Ecto neural progenitor cell (in vitro differentiated cells): ENCODE results near the gene MPPED2.

Experiments
- DNase-seq: peaks from one replicate; pipeline ENCODE4 v3.0.0-alpha.2; 2018; ENCODE audit warnings: low spot score

MPPED2 gene, protein sequence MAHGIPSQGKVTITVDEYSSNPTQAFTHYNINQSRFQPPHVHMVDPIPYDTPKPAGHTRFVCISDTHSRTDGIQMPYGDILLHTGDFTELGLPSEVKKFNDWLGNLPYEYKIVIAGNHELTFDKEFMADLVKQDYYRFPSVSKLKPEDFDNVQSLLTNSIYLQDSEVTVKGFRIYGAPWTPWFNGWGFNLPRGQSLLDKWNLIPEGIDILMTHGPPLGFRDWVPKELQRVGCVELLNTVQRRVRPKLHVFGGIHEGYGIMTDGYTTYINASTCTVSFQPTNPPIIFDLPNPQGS

GRCh38 chr11:30586251-30587144 is at the start of gene MPPED2:
TSS of gene MPPED2 (minus strand) at chr11:30586353. CDS start at chr11:30580373, 5,980 bp downstream.
- DNase-seq: peak; percentile 90

- peak; percentile 81 for DNase-seq
Measured at GRCh38 chr11:30635401-30635989, 49.3 kb upstream of the MPPED2 start.

GRCh38 chr11:30631148-30631547 is 45.0 kb upstream of the MPPED2 start:
- no peak for DNase-seq

GRCh38 chr11:30619767-30620166 is 33.6 kb upstream of the MPPED2 start:
- no peak for DNase-seq

DNA sequence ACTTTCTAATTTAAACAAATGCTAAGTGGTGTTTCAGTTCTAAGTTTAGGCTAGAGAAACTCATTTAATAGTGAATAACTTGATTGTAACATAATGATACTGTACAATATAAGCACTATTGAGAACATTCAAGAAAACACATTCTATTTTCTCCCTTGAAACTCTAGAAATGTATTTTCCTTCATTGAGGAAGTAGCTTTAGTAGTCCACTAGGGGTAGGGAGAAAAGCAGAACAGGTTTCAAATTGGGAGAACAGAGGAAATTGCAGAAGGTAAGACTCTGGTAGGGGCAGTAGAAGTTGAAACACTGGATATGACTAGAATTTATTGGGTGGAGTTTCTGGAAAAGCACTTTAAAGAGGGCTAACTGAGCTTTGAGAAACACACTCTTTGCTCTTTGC is 31.6 kb upstream of the MPPED2 start:
- DNase-seq: no peak

- no peak for DNase-seq
Measured at GRCh38 chr11:30610628-30611027, 24.5 kb upstream of the MPPED2 start.

DNA sequence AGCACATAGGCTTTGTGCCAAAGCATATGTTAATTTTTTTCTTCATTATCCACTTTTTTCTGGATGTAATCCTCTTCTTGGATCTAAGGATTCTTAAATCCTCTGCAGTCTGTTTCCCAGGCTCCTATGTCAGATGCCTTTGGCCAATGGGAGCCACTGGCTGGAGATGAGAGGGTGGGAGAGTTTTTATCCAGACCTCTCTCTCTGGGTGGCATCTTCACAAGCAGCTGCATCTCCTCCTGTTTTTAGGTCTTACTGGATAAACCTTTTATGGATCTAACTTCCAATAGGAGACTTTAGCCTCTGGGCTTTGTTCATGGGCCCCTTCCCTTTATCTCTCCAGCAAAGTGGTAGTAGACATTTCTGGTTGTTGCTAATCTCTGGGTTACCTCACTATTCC is 22.4 kb upstream of the MPPED2 start:
- peak; percentile 47 for DNase-seq

- DNase-seq: no peak
Measured at GRCh38 chr11:30605036-30605605, 19.0 kb upstream of the MPPED2 start.

DNA sequence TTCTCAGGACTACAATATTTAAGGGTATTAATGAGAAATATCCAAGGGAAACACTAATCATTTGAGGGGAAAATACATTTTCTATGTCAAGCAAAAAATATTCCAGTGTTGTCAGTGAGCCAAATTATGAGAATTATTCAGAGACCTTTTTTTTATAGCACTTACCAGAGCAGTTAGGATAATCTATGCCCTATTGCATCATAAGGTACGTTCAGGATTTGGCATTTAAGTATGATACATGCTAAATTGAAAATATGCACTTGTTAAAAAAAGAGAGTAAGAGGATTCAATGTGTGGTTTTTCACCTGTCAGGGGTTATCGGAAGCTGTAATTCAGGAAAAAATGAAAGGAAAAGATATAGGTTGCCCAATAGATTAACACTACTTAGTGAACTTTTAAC is 17.2 kb upstream of the MPPED2 start:
- DNase-seq: no peak

DNA sequence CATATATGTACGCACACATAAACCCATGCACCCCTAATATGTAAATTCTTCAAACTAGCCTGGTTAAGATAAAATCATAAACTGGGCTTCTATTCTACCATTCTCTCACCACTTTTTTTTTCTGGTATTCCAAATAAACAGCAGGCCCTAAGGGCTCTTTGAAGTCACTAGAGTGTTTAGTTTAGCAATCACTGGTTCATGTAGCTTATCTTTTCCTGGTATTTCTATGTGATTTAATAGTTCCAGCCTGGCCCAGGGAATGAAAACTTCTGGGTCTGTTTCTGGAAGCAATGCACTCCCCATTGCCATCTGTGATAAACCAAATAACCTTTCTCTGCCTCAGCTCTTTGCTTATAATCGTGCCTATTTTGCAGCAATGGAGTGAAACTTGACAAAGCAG is 10.7 kb upstream of the MPPED2 start:
- no peak for DNase-seq

DNA sequence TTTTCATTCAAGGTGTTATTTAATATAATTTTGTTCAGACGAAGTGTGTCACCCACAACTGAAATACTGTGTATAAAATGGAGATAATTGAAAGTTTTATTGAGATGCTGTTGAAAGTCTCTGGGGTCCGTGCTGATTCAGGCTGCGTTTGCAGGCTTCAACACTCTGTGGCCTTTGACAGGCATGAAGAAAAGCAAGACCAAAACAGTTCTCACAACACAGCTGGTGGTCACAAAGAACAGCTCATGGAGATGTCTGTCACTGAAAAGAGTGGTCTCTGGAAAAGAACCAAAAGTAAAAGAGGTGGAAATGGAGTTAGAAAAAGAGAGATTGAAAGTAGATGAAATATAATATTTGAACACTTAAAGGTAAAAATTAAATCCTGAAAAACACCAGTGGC is 9.8 kb upstream of the MPPED2 start:
- DNase-seq: no peak

DNA sequence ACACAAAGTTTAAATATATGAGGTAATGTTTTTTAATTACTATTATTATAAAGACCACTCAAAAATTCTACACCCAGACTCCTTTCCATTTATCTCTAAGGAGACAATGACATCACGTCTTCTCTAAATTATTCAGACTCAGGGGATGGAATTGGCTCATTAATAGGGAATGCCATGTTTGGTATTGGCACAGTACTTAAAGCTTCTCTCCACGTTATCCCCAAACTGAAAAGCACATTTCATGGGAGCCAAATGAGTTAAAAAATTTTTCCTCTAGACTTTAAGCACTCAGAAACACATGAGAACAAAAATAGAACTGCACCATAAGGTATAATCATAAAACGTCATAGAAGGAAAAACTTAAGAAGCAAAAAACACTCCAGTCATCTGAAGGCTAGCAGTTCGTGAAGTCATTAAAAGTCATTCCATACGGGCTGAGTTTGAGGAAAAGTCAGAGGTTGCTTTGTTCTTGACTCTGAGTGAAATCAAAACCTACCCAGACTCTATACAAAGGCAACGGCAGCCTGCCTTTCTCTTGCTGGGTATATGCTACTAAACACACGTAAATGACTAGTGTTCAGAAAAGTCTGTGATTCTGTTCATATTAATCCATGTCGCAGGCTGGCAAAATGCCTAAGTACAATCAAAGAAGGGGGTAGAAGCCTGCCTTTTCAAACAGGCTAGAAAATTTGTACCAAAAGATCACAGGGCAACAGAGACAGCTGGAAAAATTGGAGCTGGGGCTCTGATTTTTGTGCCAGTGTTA is 8.7 kb upstream of the MPPED2 start:
- no peak for DNase-seq

DNA sequence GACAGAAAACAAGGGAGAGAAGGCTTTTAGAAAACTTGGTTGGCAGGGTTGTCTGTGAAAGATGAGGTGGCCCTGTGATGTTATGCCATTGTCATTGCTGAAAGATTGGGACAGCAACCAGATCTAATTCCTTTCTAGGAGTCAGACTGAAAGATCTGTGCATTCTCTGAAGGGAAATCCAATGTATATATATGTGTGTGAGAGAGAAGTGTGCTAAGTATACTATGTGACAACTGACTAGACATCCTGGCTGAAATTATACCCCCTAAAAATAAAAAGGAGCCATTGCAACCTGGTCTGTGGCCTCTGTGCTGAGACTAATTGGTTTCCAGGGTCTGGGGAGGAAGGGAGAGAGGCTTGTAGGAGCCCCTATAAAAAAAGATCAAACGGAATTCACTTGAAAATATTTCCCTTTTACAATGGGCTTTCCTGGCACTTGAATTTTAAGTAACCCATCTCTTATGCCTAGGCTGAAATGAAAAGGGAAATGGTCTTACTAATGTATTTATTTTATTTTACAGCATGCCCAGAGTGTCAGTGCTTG is 1.2 kb upstream of the MPPED2 start:
- DNase-seq: no peak

DNA sequence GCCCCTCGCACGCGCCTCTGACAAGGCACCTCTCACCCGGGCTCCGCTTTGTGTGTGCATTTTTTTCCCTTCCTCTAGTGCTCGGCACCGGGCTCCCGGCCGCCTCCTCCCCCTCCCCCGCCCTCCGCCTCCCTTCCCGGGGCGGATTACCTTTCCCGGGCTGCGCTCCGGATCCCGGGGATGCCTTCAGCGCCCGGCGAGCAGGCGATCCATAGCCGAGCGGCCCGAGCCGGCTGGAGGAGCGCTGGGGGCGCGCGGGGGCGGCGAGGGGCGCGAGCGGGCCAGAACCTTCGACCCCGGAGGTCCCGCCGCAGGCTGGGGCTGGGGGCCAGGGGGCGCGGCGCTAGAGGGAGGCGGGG is 282 bp downstream of the MPPED2 start:
- no peak for DNase-seq

GRCh38 chr11:30585125-30585891 is 845 bp downstream of the MPPED2 start:
- peak; percentile 73 for DNase-seq

- peak; percentile 56 for DNase-seq
Measured at GRCh38 chr11:30583476-30584280, 2.5 kb downstream of the MPPED2 start.

DNA sequence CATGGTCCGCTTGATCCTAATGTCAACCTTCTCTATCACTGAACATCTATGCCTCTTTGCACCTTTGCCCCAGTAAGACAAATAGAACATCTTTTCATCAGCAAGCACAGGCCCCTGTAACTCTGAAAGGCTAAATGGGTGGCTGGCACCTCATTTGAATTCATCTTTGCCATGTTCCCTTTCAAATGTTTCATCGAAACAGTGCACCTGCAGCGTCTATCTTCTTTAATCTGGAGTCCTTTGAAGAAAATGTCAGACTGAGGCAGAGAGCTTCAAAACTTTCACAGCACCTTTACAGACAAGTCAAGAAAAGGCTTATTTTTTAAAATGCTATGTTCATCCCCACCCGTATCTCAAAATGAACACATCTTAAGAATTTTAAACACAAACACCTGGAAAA is 3.4 kb downstream of the MPPED2 start:
- DNase-seq: no peak

- no peak for DNase-seq
Measured at GRCh38 chr11:30581675-30582074, 4.5 kb downstream of the MPPED2 start.

DNA sequence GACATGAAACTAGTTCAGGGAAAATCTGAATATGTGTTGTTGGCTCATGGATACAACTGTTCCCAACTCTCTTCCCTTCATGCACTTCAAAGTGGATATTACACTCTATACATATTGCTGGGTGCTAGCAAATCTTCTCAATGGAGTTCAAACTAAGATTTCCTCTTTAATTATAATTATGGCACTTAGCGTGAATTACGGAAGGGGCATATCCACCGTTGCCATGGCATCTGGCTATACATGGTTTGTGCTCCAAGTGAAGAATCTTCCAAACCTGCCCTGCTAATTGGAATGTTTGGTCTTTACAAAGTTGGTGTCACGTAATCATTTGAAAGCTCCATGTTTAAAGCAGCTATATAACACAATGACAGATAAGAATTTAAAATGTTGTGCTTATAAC is 5.6 kb downstream of the MPPED2 start:
- DNase-seq: no peak
